K562 (cell line): ENCODE measurements around the gene NR0B1. TPM values are rescaled to one million over a fixed set of nuclear protein-coding genes. Genes with fewer than 3 reads are reported as not detected.
A peak's percentile ranks its signal among the peaks of the same experiment; 100 is the strongest.

Source experiments
- ADNP ChIP-seq: fragments of 200-800 bp; sonication (Bioruptor generic); IDR thresholded peaks from 2 replicates; pipeline ENCODE4 v1.6.1; 2016; ENCODE audit warnings: missing genetic modification characterization, missing compliant biosample characterization
- EHMT2 ChIP-seq: fragments of 450-650 bp; IDR thresholded peaks from 2 replicates; pipeline ENCODE4 v1.6.1; 2018; ENCODE audit warnings: antibody characterized with exemption
- ELF2 ChIP-seq: fragments of 250-450 bp; sonication (Bioruptor Pico); IDR thresholded peaks from 2 replicates; pipeline ENCODE4 v1.5.0; 2021; ENCODE audit warnings: mild to moderate bottlenecking
- EZH2 ChIP-seq: IDR thresholded peaks from 2 replicates; pipeline ENCODE4 v1.6.1; 2012; ENCODE audit warnings: low read depth, mild to moderate bottlenecking, inconsistent platforms, low read length, borderline replicate concordance
- KLF13 ChIP-seq: fragments of 450-650 bp; IDR thresholded peaks from 2 replicates; pipeline ENCODE4 v1.6.1; 2016; ENCODE audit warnings: missing genetic modification characterization, low read depth, mild to moderate bottlenecking, missing compliant biosample characterization, moderate library complexity, borderline replicate concordance
- MEIS2 ChIP-seq: fragments of 450-650 bp; IDR thresholded peaks from 2 replicates; pipeline ENCODE4 v1.6.1; 2014; ENCODE audit warnings: mild to moderate bottlenecking; ENCODE audit not compliant: partially characterized antibody
- MTA2 ChIP-seq: fragments of 450-650 bp; IDR thresholded peaks from 2 replicates; pipeline ENCODE4 v1.6.1; 2016; ENCODE audit warnings: low read depth
- MTA3 ChIP-seq: fragments of 450-650 bp; formaldehyde crosslinking; IDR thresholded peaks from 2 replicates; pipeline ENCODE4 v1.6.1; 2017; ENCODE audit warnings: mild to moderate bottlenecking, borderline replicate concordance
- NCOA6 ChIP-seq: fragments of 450-650 bp; IDR thresholded peaks from 2 replicates; pipeline ENCODE4 v1.6.1; 2017; ENCODE audit warnings: mild to moderate bottlenecking
- NFE2 ChIP-seq: IDR thresholded peaks from 2 replicates; pipeline ENCODE4 v1.6.1; 2014; ENCODE audit warnings: antibody characterized with exemption, low read depth
- NFYB ChIP-seq: IDR thresholded peaks from 2 replicates; pipeline ENCODE4 v1.6.1; 2011; ENCODE audit warnings: mild to moderate bottlenecking, moderate library complexity; ENCODE audit not compliant: insufficient read length; ENCODE audit errors: extremely low read depth
- SIX5 ChIP-seq, 2 experiments: IDR thresholded peaks; 2 replicates each; pipeline ENCODE4 v1.6.1; 2011; ENCODE audit warnings: low read length in 2 of 2, borderline replicate concordance in 1 of 2, low read depth in 1 of 2, mild to moderate bottlenecking in 1 of 2, moderate library complexity in 1 of 2; ENCODE audit not compliant: insufficient read depth in 1 of 2
- SLC30A9 ChIP-seq: fragments of 250-450 bp; sonication (Bioruptor Pico); IDR thresholded peaks from 2 replicates; pipeline ENCODE4 v1.8.0; 2022; ENCODE audit warnings: mild to moderate bottlenecking, moderate library complexity
- SNRNP70 ChIP-seq: fragments of 200-400 bp; formaldehyde crosslinking; optimal IDR thresholded peaks from 2 replicates; pipeline ENCODE3; 2017; ENCODE audit warnings: low read depth, low read length
- SRSF9 ChIP-seq: fragments of 200-400 bp; formaldehyde crosslinking; IDR thresholded peaks from 2 replicates; pipeline ENCODE4 v1.6.1; 2017; ENCODE audit warnings: low read depth, low read length, borderline replicate concordance
- TAF1 ChIP-seq: IDR thresholded peaks from 2 replicates; pipeline ENCODE4 v1.6.1; 2011; ENCODE audit warnings: mild to moderate bottlenecking, low read length, moderate library complexity; ENCODE audit not compliant: insufficient read depth, control insufficient read depth, severe bottlenecking; ENCODE audit errors: extremely low read depth
- ZNF232 ChIP-seq: sonication (generic); formaldehyde crosslinking; IDR thresholded peaks from 2 replicates; pipeline ENCODE4 v1.8.0; 2022; ENCODE audit warnings: mild to moderate bottlenecking, missing genetic modification reagents
- ZNF282 ChIP-seq: sonication (generic); formaldehyde crosslinking; IDR thresholded peaks from 2 replicates; pipeline ENCODE4 v1.8.1; 2023; ENCODE audit warnings: missing genetic modification reagents
- ZNF41 ChIP-seq: fragments of 250-450 bp; sonication (Bioruptor Pico); conservative IDR thresholded peaks from 2 replicates; pipeline ENCODE4 v1.4.0; 2020; ENCODE audit warnings: mild to moderate bottlenecking
- ZNF764 ChIP-seq: fragments of 250-450 bp; sonication (Bioruptor Pico); IDR thresholded peaks from 2 replicates; pipeline ENCODE4 v1.4.0; 2020; ENCODE audit warnings: low read depth, mild to moderate bottlenecking, moderate library complexity
- polyA plus RNA-seq, 8 experiments: library from polyadenylated mRNA; depleted of rRNA in 4 of 8; stranded (reverse) in 5 of 8; unstranded in 3 of 8; fragments of >200 nt; fragmentation: Nextera tagmentation in 2 of 8; fragmentation: Illumina TruSeq in 1 of 8; extraction: Ambion mirVana in 2 of 8; extraction: Trizol in 1 of 8; gene quantifications; 2 replicates each; pipeline versions ENCODE4 v1.2.1 to v1.2.3, GENCODE V29; 2011 to 2014; ENCODE audit warnings: inconsistent platforms in 1 of 8, missing spikeins in 1 of 8
- total RNA-seq, 7 experiments: library from RNA; depleted of rRNA in 6 of 7; stranded (reverse); fragments of >200 nt in 6 of 7; fragmentation: Illumina TruSeq in 2 of 7; extraction: Trizol in 2 of 7; gene quantifications; 2 replicates each; pipeline versions ENCODE4 v1.2.1 to v1.2.3, GENCODE V29; 2011 to 2021; ENCODE audit warnings: low replicate concordance in 1 of 7
- TF ChIP-seq, protein P1 (sequence below): fragments of 250-450 bp; sonication (Bioruptor Pico); IDR thresholded peaks from 2 replicates; pipeline ENCODE4 v1.4.0; 2020; ENCODE audit warnings: mild to moderate bottlenecking, moderate library complexity, borderline replicate concordance
- TF ChIP-seq, protein P2 (sequence below): sonication (generic); formaldehyde crosslinking; IDR thresholded peaks from 2 replicates; pipeline ENCODE4 v1.8.1; 2023; ENCODE audit warnings: missing genetic modification reagents, mild to moderate bottlenecking, borderline replicate concordance

Gene NR0B1
- total and polyA plus RNA-seq, 9 of the 15 experiments (the other 6 are each of a cell fraction or from before 2014, with no cell fraction given): not detected

DNA sequence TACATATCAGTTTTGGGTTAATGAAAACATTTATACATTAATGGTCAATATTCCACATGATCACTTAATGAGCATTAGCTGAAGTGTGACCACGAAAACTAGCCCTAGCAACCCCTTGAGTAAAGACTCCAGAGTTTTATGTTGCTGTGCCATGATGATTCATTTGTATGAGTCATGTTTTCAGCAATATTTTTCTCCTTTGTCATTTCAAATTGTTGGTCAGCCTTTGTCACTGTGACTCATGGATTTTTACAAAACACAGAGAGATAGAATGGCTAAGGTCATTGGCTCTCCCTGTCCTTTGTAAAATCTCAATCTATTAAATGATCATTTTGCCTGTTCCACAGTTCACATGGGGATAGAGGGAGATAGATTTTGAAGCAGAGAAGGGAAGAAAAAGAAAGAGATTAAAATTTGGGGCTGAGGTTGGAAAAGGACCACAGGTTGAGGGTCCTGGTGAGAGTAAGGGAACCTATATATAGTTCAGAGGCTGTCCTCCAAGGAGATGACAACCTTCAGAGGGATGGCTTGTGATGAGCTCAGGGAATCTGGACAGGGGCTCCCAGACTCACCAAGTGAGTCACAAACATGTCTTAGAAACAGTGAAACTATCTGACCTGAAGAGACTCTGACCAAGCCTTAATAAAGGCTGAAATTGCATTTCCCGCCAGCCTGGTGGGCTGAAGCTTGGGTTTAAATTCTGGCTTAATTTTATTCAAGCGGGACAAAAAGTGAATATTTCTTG is 25.6 kb downstream of the NR0B1 start (continued):
- TF ChIP-seq, protein P1, sequence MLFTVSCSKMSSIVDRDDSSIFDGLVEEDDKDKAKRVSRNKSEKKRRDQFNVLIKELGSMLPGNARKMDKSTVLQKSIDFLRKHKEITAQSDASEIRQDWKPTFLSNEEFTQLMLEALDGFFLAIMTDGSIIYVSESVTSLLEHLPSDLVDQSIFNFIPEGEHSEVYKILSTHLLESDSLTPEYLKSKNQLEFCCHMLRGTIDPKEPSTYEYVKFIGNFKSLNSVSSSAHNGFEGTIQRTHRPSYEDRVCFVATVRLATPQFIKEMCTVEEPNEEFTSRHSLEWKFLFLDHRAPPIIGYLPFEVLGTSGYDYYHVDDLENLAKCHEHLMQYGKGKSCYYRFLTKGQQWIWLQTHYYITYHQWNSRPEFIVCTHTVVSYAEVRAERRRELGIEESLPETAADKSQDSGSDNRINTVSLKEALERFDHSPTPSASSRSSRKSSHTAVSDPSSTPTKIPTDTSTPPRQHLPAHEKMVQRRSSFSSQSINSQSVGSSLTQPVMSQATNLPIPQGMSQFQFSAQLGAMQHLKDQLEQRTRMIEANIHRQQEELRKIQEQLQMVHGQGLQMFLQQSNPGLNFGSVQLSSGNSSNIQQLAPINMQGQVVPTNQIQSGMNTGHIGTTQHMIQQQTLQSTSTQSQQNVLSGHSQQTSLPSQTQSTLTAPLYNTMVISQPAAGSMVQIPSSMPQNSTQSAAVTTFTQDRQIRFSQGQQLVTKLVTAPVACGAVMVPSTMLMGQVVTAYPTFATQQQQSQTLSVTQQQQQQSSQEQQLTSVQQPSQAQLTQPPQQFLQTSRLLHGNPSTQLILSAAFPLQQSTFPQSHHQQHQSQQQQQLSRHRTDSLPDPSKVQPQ (CRISPR knock-in tag): no peak
- TF ChIP-seq SIX5 (IDR thresholded peaks at IDR 0.05; ENCODE audit: borderline replicate concordance in 1 of 2, insufficient read depth in 1 of 2, low read depth in 1 of 2, low read length in 2 of 2) (no peak), NFYB (no peak), SNRNP70 (no peak), KLF13 (tag) (no peak), SRSF9 (no peak), ADNP (tag) (no peak), TAF1 (no peak), ZNF764 (no peak), ELF2 (CRISPR knock-in tag) (no peak), EHMT2 (no peak), ZNF282 (CRISPR knock-in tag) (no peak), MEIS2 (peak; percentile 92), SLC30A9 (CRISPR knock-in tag) (no peak), ZNF232 (no peak), NFE2 (peak; percentile 95), EZH2 (no peak), NCOA6 (no peak), ZNF41 (CRISPR knock-in tag) (no peak), MTA3 (no peak), MTA2 (no peak)
- TF ChIP-seq, protein P2, sequence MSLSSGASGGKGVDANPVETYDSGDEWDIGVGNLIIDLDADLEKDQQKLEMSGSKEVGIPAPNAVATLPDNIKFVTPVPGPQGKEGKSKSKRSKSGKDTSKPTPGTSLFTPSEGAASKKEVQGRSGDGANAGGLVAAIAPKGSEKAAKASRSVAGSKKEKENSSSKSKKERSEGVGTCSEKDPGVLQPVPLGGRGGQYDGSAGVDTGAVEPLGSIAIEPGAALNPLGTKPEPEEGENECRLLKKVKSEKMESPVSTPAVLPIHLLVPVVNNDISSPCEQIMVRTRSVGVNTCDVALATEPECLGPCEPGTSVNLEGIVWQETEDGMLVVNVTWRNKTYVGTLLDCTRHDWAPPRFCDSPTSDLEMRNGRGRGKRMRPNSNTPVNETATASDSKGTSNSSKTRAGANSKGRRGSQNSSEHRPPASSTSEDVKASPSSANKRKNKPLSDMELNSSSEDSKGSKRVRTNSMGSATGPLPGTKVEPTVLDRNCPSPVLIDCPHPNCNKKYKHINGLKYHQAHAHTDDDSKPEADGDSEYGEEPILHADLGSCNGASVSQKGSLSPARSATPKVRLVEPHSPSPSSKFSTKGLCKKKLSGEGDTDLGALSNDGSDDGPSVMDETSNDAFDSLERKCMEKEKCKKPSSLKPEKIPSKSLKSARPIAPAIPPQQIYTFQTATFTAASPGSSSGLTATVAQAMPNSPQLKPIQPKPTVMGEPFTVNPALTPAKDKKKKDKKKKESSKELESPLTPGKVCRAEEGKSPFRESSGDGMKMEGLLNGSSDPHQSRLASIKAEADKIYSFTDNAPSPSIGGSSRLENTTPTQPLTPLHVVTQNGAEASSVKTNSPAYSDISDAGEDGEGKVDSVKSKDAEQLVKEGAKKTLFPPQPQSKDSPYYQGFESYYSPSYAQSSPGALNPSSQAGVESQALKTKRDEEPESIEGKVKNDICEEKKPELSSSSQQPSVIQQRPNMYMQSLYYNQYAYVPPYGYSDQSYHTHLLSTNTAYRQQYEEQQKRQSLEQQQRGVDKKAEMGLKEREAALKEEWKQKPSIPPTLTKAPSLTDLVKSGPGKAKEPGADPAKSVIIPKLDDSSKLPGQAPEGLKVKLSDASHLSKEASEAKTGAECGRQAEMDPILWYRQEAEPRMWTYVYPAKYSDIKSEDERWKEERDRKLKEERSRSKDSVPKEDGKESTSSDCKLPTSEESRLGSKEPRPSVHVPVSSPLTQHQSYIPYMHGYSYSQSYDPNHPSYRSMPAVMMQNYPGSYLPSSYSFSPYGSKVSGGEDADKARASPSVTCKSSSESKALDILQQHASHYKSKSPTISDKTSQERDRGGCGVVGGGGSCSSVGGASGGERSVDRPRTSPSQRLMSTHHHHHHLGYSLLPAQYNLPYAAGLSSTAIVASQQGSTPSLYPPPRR: no peak
